AG08396 (cell line): ENCODE data around the gene PLEKHN1.

Experiments
- DNase-seq: peaks from one replicate; pipeline ENCODE4 v3.0.0; 2012; ENCODE audit warnings: low spot score, mixed read lengths

Gene PLEKHN1, protein sequence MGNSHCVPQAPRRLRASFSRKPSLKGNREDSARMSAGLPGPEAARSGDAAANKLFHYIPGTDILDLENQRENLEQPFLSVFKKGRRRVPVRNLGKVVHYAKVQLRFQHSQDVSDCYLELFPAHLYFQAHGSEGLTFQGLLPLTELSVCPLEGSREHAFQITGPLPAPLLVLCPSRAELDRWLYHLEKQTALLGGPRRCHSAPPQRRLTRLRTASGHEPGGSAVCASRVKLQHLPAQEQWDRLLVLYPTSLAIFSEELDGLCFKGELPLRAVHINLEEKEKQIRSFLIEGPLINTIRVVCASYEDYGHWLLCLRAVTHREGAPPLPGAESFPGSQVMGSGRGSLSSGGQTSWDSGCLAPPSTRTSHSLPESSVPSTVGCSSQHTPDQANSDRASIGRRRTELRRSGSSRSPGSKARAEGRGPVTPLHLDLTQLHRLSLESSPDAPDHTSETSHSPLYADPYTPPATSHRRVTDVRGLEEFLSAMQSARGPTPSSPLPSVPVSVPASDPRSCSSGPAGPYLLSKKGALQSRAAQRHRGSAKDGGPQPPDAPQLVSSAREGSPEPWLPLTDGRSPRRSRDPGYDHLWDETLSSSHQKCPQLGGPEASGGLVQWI

DNA sequence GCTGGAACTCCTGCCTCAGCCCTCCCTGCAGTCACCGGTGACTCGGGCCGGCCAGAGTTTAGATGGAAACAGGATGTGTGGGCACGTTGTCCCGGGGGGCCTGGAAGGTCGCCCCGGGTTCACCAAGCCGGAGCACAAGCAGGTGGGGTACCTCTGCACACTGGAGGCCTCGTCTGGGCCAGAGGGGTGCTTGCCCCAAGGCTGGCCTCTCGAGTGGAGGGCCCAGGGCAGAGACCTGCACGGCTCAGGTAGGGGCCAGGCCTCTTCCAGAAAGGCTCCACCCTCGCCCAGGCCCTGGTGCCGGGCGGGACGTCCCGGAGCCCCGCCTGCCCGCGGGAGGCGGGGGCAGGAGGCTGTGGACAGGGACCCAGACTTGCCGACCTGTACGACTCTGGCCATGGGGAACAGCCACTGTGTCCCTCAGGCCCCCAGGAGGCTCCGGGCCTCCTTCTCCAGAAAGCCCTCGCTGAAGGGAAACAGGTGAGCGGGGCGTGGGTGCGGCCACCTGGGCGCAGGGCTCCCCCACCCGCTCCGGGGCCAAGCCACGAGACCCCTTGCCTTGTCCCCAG lies at the start of gene PLEKHN1:
Gene PLEKHN1 (plus strand): TSS at position 348 of the 569 bp plus-strand sequence. CDS start 50 bp downstream, at position 398.
- DNase-seq, result peak; percentile 70

DNA sequence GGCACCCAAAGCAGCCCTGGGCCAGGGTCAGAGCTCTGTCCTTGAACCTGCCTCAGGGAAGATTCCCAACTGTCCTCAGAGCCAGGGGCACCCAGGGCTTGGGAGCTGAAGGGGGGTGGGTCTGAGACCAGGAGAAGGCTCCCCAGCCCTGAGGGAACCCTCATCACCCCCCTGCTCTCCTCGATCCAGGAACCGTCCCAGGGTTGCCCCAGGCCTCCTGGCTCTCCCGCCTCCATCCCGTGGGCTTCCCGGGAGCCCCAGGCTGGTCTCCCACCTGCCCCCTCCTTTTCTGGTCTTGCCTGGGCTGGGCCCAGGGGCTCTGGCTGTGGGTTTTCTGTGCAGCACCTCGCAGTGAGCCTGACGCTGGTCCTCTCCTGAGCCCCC lies 49.2 kb upstream of the PLEKHN1 start:
- no peak for DNase-seq

DNA sequence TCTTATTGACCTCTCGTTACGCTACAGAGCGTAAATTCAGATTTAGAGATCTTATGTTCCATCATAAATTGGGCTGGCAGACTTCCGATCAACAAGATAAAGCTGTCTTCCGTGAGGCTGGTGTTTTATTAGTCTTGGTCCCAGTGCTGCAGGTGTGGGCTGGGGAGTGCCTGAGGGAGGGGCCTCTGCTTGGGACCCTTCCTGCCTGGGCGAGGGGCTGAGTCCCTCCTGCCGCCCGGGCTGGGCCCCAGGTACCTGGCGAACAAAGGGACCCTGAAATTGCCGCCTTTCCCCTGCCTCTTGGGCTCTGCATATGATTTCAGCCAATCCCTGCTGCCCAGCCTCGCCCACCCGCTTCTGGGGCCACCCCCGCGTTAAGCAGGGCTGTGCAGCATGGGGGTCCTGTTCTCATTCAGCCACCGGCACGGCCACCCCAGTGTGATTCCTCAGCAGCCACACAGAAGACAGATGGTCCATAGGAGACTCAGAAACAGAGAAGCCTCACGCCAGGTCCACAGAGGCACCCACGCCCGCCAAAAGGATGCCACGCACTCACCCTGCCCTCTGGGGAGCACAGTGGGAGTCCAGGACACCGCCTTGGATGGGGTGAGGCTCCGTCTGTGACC lies 48.7 kb upstream of the PLEKHN1 start:
- DNase-seq, result no peak

DNA sequence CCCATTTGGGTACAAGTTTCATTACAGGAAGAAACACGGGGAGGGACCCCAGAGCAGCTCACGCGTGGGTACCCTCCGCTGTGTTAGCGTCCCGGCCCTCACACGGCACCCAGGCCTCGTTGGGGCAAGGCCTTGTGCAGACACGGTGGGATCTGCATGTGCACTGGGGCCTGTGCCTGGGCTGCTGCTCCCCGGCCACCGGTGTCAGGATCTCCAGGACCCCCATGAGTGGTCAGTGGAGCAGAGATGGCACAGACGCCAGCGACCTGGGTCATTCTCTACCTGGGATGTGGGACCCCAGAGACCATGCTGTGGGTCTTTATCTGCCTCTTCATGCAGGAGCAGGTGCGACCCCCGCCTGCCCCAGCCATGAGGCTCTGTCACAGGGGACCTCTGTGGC lies 47.9 kb upstream of the PLEKHN1 start:
- DNase-seq, result no peak

DNA sequence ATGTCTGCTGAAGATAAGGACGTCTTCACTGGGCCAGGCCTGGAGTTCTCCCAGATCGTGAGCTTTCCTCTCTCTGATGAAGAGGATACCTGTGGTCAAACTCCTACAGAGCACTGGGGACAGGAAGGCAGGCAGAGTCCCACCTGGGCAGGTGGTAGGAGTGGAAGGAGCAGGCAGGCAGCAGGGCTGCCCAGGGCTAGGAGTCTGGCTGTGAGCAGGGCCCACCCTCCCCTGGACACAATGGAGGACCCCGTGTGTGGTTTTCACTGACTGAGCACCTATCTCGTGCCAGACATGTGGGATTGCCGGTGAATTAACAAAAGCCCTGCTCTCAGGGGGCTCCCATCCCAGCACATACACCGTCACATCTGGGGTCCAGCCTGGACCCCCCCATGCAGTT lies 47.4 kb upstream of the PLEKHN1 start:
- DNase-seq, result no peak

DNA sequence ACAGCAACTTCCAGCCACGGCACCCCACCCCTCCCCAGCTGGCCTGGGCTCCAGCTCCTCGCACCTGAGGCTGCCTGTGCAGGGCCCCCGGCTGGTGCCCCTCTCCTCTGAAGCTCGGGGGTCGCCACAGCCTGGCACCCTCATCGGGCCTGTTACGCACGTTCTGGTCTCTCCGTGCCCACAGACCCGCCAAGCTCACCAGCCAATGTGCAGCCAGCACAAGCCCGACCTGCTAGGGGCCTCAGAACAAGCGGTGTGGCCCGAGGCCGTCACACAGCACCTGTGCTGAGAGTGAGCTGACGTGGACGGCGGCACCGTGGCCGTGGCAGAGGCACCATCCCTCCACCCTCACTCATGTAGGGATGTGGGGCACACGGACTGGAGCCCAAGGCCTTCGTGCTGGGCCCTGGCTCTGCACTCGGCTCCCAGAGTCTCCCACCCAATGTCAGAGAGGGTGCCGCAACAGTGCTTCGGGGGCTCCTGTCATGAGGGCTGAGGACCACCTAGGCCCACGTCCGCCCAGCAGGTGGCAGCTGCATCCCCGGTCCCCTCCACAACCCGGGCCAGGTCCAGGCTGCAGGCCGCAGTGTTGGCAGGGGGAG lies 46.9 kb upstream of the PLEKHN1 start:
- DNase-seq, result no peak

DNA sequence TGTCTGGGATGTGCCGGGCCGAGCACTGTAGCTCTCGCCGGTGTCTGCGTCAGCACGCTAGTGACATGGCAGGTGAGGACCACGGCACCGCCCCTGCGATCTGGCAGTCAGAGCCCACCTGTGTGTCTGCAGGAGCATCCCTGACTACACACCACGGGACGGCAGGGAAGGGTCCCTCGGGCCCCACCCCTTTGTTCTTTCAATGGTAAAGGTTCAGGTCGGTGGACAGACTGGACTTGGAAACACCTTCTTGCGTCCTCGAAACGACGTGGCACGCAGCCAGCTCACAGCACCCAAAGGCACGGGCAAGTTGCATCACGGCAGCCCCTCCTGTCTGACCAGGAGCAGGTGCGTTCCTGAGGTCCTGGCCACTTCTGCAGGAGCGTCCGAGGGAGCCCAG lies 46.3 kb upstream of the PLEKHN1 start:
- DNase-seq, result no peak

DNA sequence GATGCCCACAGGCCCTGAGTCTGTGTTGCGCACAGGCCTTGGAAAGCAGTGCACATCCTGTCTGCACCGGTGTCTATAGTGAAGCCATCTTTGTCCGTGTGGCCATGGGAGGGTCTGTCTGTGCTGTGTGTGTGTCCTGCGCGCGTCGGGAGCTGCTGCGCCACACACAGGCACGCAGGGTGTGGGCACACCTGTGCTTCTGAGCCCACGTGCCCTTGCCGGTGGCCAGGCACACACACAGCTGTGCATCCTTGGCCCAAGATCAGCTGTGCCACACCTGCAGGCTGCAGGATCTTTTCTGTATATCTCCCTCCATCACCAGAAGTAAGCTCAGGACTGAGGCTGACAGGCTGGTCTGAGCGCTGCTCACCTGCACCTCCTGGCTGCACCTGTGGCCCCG lies 45.8 kb upstream of the PLEKHN1 start:
- DNase-seq, result no peak

DNA sequence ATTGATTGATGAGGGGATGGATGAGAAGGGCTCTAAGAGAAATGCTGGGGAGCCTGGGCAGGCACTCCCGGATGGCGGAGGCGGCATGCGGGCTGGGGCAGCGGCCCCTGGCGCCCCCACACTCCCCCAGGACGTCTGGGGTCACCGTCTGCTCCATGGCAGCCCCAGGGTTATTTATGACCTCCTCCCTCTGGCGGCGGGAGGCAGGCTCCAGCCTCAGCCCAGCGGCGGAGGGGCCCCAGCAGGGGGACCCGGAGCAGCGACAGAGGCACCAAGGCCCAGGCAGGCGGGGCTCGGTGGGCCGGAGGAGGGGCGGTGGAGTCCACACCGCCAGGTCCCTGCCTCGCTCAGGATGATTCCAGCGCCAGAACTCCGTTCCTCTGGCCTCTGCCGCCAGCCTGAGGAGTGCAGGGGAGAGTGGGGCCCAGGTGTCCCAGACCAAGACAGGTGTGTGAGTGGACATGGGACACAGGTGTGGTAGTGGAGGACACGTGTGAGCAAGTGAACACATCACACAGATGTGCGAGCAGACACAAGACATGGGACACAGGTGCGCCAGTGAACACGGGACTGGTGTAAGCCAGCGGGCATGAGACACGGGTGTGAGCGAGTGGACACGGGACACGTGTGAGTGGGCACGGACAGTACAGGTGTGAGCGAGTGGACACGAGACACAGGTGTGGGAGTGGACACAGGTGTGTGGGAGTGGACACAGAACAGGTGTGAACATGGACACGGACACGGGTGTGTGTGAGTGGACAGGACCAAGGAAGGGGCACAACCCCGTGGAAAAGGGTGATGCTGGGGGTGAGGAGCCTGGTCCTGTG lies 45.1 kb upstream of the PLEKHN1 start:
- peak; percentile 90 for DNase-seq

DNA sequence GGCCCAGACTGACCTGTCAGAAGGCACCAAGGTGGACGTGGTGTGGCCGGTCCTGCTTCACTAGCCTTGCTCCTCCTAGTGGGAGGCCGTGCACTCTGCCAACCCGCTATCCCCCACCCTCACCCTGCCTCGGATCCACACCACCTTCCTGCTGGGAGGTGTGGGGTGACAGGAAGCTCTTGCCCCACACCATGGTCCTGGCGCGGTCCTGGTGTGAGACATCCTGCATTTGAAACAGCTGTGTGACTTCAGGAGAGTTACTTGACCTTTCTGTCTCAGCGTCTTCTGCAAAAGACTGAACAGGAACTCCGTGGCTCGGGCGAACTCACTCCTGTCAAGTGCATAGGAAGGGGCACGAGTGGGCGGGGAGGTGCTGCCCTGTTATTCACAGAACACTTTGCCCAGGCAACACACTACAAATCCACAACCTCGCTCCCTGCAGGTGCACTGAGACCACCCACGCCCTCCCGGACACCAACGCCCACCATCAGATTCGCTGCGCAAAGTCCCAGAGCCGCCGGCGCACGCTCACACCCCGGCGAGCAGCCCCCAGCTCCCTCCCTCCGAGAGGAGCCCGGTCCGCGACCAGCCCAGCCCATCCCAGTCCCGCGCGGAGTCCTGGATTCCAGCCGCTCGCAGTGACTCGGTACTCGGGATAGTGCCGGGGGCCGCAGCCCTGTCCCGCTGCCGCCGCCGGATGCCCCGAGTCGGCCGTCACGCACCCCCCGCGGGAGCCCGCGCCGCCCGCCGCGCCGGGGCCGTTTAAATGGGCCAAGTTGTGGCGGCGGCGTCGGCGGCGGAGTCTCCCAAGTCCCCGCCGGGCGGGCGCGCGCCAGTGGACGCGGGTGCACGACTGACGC lies 42.9 kb upstream of the PLEKHN1 start, which contains the start of gene SAMD11:
Gene SAMD11 (plus strand): TSS at position 793 of the 860 bp plus-strand sequence. CDS start 509 bp downstream, outside the sequence.
- DNase-seq, result peak; percentile 86

DNA sequence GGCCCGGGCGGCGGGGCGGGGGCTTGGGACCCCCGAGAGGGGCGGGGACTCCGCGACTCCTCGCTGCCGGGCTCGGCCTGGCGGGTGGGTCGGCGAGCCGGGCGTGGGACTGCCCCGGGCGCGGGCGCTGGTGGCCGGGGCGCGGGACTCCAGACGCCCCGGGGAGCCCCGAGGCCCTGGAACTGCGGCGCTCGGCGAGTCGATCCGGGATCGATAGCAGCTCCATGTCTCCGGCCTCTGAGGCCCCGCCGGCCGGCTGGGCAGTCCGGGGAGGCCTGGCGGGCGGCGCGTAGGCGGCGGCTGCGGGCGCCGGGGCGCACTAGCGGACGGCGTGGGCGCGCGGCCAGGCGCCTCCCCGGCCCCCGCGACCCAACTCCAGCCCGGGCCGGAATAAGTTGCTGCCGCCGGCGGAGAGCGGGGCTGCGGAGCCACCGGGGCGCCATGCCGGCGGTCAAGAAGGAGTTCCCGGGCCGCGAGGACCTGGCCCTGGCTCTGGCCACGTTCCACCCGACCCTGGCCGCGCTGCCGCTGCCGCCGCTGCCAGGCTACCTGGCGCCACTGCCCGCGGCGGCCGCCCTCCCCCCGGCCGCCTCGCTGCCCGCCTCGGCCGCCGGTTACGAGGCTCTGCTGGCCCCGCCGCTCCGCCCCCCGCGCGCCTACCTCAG lies 42.2 kb upstream of the PLEKHN1 start:
- no peak for DNase-seq

DNA sequence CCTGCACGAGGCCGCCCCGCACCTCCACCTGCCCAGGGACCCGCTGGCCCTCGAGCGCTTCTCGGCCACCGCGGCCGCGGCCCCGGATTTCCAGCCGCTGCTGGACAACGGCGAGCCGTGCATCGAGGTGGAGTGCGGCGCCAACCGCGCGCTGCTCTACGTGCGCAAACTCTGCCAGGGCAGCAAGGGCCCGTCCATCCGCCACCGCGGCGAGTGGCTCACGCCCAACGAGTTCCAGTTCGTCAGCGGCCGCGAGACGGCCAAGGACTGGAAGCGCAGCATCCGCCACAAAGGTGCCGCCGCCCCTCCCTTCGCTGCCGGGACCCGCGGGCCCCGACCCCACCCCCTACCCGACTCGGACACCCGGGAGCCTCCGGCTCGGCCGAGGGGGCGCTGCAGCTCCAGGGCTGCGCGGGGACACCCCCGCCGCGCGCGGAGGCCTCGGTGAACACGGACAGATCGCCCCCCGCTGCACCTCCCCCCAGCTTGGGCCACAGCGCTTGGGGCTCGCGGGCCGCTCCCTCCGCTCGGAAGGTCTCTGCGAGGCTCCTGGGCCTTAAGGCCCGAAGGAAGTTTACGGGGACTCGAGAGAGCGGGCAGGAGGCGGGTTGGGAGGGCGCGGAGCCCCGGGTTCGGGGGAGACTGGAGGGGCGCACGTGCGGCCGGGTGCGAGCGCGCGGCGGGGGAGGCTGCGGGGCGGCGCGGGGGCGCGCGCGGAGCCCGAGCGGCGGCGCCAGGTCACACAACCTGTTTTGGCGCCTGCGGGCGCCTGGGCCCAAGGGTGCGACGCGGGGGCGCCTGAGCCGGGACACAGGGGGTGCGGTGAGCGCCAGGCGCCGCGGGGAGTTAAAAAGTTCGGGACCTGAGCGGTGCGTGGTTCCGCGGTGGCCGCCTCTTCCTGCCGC lies 41.4 kb upstream of the PLEKHN1 start:
- DNase-seq, result peak; percentile 62

DNA sequence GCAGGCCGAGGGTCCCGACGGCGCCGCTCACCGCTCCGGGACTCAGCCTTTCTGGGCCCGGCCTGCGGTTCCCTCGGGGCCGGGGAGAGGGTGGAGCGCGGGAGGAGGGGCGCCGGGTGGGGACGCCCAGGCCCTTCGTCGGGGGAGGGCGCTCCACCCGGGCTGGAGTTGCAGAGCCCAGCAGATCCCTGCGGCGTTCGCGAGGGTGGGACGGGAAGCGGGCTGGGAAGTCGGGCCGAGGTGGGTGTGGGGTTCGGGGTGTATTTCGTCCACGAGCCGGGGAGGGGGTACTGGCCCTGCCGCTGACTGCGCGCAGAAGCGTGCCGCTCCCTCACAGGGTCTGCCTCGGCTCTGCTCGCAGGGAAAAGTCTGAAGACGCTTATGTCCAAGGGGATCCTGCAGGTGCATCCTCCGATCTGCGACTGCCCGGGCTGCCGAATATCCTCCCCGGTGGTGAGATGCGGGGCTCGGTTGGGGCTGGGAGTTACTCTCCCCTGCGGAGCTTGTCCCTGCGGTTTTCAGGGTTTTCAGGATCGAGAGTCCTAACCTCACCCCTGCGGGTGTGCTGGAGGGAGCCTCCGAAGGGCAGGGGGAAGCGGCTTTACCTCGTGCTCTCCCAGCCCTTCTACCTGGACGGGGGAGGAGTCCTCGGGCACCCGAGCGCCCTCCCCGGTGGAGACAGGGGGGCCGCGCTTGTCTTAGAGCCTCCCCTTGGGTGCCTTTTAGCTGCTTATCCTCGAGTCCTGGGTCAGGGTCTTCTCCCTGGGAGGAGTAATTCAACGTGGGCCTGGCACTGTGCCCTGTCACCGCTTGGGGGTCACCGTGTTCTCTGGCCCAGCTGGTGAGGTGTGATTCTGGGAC lies 40.5 kb upstream of the PLEKHN1 start:
- DNase-seq, result peak; percentile 75

DNA sequence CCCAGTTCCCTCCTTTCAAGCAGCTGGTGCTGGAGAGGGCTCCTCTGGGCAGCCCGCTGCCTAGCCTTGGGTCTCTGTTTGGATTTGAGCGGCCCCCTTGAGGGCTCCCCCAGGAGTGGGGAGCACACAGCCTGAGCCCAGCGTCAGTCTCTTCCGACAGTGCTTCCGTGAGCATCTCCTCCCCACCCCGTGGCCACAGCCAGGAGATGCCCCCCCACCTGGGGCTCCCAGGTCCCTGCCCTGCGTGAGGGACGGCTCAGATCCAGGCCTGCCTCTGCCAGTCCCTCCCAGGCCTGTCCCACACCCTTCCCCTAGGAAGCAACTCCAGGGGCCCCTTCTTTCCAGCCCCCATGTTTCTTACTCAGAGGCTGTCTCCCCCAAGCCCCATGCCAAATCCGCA lies 39.0 kb upstream of the PLEKHN1 start:
- no peak for DNase-seq

DNA sequence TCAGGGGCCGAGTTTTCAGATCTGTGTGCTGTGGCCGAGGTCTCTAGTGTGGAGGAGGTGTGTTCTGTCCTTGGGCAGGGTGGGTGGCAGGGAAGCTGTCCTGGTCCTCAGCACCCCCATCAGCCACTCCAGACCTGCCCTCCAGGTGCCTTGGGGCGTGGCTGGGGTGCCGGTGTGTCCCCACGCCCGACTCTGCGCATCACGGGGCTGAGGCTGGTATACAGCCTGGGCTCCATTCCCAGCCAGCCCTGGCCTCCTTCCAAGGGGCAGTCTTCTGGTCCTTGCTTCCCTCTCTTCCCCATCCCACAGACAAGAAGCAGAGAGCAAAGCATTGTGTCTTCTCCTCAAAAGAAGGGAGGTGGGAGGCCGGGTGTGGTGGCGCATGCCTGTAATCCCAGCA lies 38.5 kb upstream of the PLEKHN1 start:
- no peak for DNase-seq

DNA sequence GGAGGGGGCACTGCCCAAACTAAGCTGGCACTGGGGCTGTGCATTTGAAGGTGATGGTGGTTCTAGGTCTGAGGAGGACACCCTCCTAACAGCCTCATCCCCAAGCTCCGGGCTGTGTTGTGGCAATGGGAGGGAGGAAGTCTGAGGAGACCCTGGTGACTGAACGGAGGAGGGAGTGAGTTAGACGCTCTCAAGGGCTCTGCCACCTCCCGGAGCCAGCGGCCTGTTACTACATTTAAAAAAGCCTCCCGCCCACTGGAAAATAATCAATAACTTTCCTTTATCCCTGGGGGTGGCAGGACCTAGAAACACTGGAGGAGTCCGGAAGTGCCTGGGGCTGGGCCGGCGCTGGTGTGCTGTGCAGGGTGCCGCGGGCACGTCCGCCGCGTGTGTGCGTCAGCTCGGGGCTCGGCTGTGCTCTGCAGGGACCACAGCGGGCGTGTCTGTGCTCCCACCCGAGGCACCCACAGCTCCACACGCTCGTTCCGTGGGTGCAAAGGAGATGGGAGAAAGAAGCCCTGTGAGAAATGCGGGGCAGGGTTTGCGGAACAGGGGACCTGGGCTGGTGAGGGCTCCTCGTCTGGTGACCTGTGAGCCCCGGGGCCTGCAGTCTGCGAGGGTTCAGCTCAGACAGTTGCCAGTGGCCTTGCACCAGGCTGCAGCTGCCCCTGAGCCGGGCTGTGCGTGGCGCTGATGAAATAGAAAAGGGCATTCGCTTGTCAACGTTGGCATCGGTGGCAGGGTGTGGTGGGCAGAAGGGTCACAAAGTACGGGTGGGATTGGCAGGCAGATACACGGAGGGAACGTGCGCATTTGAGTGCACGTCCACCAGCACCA lies 37.2 kb upstream of the PLEKHN1 start:
- DNase-seq, result no peak
